SK-N-SH treated with all-trans-retinoic acid at 6 μM for 48 hours (cell line): ENCODE measurements around the gene CEACAM6.

ENCODE experiments used
- ATAC-seq: fragments of 200-7000 bp; cut with Tn5 transposase; 3 replicates; pipeline ENCODE4 v1.9.1; 2020; ENCODE audit warnings: mild to moderate bottlenecking, moderate library complexity
- BACH2 ChIP-seq: fragments of 250-450 bp; sonication (Bioruptor Pico); IDR thresholded peaks from 2 replicates; pipeline ENCODE4 v1.9.0; 2021; ENCODE audit warnings: mild to moderate bottlenecking, borderline replicate concordance
- CSDC2 ChIP-seq: fragments of 250-450 bp; sonication (Bioruptor Pico); IDR thresholded peaks from 2 replicates; pipeline ENCODE4 v1.5.0; 2020; ENCODE audit warnings: mild to moderate bottlenecking, moderate library complexity
- ESRRG ChIP-seq: fragments of 250-450 bp; sonication (Bioruptor Pico); IDR thresholded peaks from 2 replicates; pipeline ENCODE4 v1.6.1; 2021; ENCODE audit warnings: mild to moderate bottlenecking
- GLIS3 ChIP-seq: fragments of 250-450 bp; sonication (Bioruptor Pico); IDR thresholded peaks from 2 replicates; pipeline ENCODE4 v1.5.0; 2020; ENCODE audit warnings: mild to moderate bottlenecking, moderate library complexity
- ISL1 ChIP-seq: fragments of 250-450 bp; sonication (Bioruptor Pico); IDR thresholded peaks from 2 replicates; pipeline ENCODE4 v2.1.2; 2022; ENCODE audit warnings: mild to moderate bottlenecking, moderate library complexity
- OSR1 ChIP-seq: fragments of 250-450 bp; sonication (Bioruptor Pico); IDR thresholded peaks from 2 replicates; pipeline ENCODE4 v1.8.0; 2022; ENCODE audit warnings: moderate library complexity, mild to moderate bottlenecking, inconsistent platforms
- PPARA ChIP-seq: fragments of 250-450 bp; sonication (Bioruptor Pico); IDR thresholded peaks from 2 replicates; pipeline ENCODE4 v1.5.0; 2020; ENCODE audit warnings: mild to moderate bottlenecking, borderline replicate concordance
- RARB ChIP-seq: fragments of 250-450 bp; sonication (Bioruptor Pico); IDR thresholded peaks from 2 replicates; pipeline ENCODE4 v1.8.0; 2021; ENCODE audit warnings: mild to moderate bottlenecking, moderate library complexity
- SNAI2 ChIP-seq: fragments of 250-450 bp; sonication (Bioruptor Pico); IDR thresholded peaks from 2 replicates; pipeline ENCODE4 v1.5.0; 2020; ENCODE audit warnings: mild to moderate bottlenecking, moderate library complexity
- TCF4 ChIP-seq: fragments of 250-450 bp; sonication (Bioruptor Pico); IDR thresholded peaks from 2 replicates; pipeline ENCODE4 v1.8.0; 2021; ENCODE audit warnings: mild to moderate bottlenecking, moderate library complexity, borderline replicate concordance
- ZC3H10 ChIP-seq: fragments of 250-450 bp; sonication (Bioruptor Pico); IDR thresholded peaks from 2 replicates; pipeline ENCODE4 v1.5.1; 2021; ENCODE audit warnings: mild to moderate bottlenecking, moderate library complexity
- ZFP3 ChIP-seq: fragments of 250-450 bp; sonication (Bioruptor Pico); IDR thresholded peaks from 2 replicates; pipeline ENCODE4 v1.5.0; 2020; ENCODE audit warnings: mild to moderate bottlenecking, moderate library complexity
- ZFP30 ChIP-seq: fragments of 450-650 bp; formaldehyde crosslinking; IDR thresholded peaks from 2 replicates; pipeline ENCODE4 v1.5.0; 2022; ENCODE audit warnings: mild to moderate bottlenecking, moderate library complexity
- ZNF70 ChIP-seq: fragments of 450-650 bp; formaldehyde crosslinking; IDR thresholded peaks from 2 replicates; pipeline ENCODE4 v1.5.0; 2020; ENCODE audit warnings: mild to moderate bottlenecking, moderate library complexity
- ZNF8 ChIP-seq: fragments of 450-650 bp; formaldehyde crosslinking; IDR thresholded peaks from 2 replicates; pipeline ENCODE4 v1.5.0; 2020; ENCODE audit warnings: mild to moderate bottlenecking, moderate library complexity
- TF ChIP-seq, protein P1 (sequence below): fragments of 250-450 bp; sonication (Bioruptor Pico); IDR thresholded peaks from 2 replicates; pipeline ENCODE4 v1.5.1; 2021; ENCODE audit warnings: mild to moderate bottlenecking, moderate library complexity
- TF ChIP-seq, protein P2 (sequence below): fragments of 250-450 bp; sonication (Bioruptor Pico); IDR thresholded peaks from 2 replicates; pipeline ENCODE4 v1.5.0; 2020; ENCODE audit warnings: mild to moderate bottlenecking, moderate library complexity
- TF ChIP-seq, protein P3 (sequence below): fragments of 250-450 bp; sonication (Bioruptor Pico); IDR thresholded peaks from 2 replicates; pipeline ENCODE4 v1.5.1; 2020; ENCODE audit warnings: low read depth, mild to moderate bottlenecking, moderate library complexity
- TF ChIP-seq, protein P4 (sequence below): fragments of 250-450 bp; sonication (Bioruptor Pico); IDR thresholded peaks from 2 replicates; pipeline ENCODE4 v1.8.0; 2020; ENCODE audit warnings: mild to moderate bottlenecking, moderate library complexity, borderline replicate concordance

The CEACAM6 gene

DNA sequence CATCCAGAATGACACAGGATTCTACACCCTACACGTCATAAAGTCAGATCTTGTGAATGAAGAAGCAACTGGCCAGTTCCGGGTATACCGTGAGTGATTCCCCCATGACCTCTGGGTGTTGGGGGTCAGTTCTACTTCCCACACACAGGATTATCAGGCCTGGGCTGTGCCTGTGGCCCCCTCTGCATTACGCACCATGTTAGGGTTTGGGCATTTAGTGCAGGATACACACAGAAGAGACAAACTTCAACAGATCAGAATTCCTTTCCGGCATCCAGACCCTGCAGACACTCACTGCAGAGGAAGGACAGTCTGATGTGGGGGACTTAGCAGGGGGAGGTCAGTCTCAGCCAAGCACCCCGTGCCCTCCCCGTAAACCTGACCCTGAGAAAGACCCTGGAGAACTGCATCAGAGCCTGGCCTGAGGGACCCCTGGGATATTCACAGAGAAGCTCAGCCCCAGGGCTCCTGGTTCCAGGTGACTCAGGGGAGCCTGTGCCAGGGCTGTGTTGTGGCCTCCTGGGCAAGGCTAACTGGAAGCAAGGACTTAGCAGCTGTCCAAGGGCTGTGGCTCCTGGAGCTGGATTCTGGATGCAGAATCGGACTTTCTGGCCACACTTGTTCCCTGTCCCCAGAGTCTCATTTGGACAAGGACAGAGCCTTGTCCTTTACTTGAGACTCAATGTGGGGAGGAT is 45.2 kb upstream of the CEACAM6 start:
- TF ChIP-seq ZNF70 (no peak), RARB (CRISPR knock-in tag) (no peak)
- TF ChIP-seq, protein P1, sequence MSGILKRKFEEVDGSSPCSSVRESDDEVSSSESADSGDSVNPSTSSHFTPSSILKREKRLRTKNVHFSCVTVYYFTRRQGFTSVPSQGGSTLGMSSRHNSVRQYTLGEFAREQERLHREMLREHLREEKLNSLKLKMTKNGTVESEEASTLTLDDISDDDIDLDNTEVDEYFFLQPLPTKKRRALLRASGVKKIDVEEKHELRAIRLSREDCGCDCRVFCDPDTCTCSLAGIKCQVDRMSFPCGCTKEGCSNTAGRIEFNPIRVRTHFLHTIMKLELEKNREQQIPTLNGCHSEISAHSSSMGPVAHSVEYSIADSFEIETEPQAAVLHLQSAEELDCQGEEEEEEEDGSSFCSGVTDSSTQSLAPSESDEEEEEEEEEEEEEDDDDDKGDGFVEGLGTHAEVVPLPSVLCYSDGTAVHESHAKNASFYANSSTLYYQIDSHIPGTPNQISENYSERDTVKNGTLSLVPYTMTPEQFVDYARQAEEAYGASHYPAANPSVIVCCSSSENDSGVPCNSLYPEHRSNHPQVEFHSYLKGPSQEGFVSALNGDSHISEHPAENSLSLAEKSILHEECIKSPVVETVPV (CRISPR knock-in tag), result no peak
- TF ChIP-seq, all 23 proteins: peak for 0
- no peak for ATAC-seq

DNA sequence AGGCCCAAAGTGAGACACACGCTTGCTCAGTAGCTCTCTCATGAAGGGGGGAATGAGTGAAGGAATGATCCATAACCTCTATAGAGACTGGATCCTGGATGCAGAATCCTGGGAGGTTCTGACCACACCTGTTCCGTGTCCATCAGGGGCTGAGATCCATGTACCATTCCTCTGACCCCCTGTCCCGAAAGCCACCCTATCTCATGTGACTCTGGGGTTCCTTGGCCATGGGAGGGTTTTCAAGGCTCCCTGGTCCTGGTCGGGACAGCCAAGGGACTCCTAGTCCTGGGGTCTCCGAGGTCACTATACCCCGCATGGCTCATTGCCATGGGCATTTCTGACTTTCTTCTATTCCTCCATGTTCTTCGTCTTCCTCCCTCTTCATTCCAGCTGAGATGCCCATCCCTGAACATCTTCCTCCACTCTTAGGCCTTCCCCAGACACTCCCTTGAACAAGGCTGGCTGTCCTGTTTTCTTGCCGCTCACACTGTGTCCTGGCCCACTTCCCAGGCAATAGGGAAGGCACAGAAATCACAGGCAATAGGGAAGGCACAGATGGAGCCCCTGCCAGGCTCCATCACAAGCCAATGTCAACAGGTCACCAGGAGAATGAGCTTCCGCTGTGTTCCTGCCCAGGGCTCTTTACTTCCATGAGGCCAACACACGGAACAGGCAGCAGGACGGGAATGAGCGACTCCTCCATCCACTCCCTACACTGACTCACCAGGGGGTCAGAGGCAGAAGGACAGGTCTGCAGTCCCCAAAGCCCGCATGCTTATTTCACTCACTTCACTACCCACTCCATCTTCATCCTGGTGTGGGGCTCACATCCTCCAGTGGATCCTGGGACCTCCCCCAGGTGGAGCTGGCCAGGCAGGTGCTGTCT is 43.7 kb upstream of the CEACAM6 start:
- TF ChIP-seq CSDC2 (CRISPR knock-in tag) (no peak), TCF4 (CRISPR knock-in tag) (no peak), RARB (CRISPR knock-in tag) (no peak), BACH2 (no peak), ESRRG (CRISPR knock-in tag) (no peak), ZFP30 (CRISPR knock-in tag) (no peak), OSR1 (no peak), ZNF8 (CRISPR knock-in tag) (no peak), PPARA (CRISPR knock-in tag) (no peak), GLIS3 (no peak), ZC3H10 (CRISPR knock-in tag) (no peak), ZFP3 (CRISPR knock-in tag) (no peak), ISL1 (CRISPR knock-in tag) (no peak)
- TF ChIP-seq, protein P2, sequence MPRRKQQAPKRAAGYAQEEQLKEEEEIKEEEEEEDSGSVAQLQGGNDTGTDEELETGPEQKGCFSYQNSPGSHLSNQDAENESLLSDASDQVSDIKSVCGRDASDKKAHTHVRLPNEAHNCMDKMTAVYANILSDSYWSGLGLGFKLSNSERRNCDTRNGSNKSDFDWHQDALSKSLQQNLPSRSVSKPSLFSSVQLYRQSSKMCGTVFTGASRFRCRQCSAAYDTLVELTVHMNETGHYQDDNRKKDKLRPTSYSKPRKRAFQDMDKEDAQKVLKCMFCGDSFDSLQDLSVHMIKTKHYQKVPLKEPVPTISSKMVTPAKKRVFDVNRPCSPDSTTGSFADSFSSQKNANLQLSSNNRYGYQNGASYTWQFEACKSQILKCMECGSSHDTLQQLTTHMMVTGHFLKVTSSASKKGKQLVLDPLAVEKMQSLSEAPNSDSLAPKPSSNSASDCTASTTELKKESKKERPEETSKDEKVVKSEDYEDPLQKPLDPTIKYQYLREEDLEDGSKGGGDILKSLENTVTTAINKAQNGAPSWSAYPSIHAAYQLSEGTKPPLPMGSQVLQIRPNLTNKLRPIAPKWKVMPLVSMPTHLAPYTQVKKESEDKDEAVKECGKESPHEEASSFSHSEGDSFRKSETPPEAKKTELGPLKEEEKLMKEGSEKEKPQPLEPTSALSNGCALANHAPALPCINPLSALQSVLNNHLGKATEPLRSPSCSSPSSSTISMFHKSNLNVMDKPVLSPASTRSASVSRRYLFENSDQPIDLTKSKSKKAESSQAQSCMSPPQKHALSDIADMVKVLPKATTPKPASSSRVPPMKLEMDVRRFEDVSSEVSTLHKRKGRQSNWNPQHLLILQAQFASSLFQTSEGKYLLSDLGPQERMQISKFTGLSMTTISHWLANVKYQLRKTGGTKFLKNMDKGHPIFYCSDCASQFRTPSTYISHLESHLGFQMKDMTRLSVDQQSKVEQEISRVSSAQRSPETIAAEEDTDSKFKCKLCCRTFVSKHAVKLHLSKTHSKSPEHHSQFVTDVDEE (CRISPR knock-in tag), result no peak
- TF ChIP-seq, protein P3, sequence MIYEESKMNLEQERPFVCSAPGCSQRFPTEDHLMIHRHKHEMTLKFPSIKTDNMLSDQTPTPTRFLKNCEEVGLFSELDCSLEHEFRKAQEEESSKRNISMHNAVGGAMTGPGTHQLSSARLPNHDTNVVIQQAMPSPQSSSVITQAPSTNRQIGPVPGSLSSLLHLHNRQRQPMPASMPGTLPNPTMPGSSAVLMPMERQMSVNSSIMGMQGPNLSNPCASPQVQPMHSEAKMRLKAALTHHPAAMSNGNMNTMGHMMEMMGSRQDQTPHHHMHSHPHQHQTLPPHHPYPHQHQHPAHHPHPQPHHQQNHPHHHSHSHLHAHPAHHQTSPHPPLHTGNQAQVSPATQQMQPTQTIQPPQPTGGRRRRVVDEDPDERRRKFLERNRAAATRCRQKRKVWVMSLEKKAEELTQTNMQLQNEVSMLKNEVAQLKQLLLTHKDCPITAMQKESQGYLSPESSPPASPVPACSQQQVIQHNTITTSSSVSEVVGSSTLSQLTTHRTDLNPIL, result no peak
- TF ChIP-seq, protein P1 (CRISPR knock-in tag), result no peak
- TF ChIP-seq, protein P4, sequence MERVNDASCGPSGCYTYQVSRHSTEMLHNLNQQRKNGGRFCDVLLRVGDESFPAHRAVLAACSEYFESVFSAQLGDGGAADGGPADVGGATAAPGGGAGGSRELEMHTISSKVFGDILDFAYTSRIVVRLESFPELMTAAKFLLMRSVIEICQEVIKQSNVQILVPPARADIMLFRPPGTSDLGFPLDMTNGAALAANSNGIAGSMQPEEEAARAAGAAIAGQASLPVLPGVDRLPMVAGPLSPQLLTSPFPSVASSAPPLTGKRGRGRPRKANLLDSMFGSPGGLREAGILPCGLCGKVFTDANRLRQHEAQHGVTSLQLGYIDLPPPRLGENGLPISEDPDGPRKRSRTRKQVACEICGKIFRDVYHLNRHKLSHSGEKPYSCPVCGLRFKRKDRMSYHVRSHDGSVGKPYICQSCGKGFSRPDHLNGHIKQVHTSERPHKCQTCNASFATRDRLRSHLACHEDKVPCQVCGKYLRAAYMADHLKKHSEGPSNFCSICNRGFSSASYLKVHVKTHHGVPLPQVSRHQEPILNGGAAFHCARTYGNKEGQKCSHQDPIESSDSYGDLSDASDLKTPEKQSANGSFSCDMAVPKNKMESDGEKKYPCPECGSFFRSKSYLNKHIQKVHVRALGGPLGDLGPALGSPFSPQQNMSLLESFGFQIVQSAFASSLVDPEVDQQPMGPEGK (CRISPR knock-in tag), result no peak
- no peak for ATAC-seq

DNA sequence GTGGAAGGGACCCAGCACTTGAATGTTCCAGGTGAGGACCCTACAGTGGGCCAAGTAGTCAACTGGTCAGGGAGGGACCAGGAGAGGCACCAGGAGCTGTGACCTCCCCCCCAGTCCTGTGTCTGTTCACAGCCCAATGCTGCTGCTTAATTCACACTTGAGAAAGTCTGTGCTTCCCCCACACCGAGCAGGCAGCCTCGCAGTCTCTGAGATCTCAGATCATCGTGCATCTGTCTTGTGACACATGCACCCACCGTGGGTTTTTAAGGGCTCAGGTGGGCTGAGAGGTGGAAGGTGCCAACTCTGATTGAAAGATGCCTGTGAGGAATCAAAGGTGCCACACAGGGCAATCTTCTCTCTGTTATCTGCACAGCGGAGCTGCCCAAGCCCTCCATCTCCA is 40.7 kb upstream of the CEACAM6 start:
- no peak for ATAC-seq
- TF ChIP-seq ZNF70, result no peak
- TF ChIP-seq CSDC2 (CRISPR knock-in tag), result no peak
- TF ChIP-seq GLIS3, result no peak
- TF ChIP-seq PPARA (CRISPR knock-in tag), result no peak
- TF ChIP-seq ESRRG (CRISPR knock-in tag), result no peak
- TF ChIP-seq, protein P4 (CRISPR knock-in tag), result no peak
- no peak for TF ChIP-seq SNAI2 (CRISPR knock-in tag)
- no peak for TF ChIP-seq OSR1
- TF ChIP-seq TCF4 (CRISPR knock-in tag), result no peak
- TF ChIP-seq ISL1 (CRISPR knock-in tag), result no peak
- TF ChIP-seq, protein P3, result no peak
